ENCODE results near the gene PLEKHA6. TPM values are rescaled to one million over a fixed set of nuclear protein-coding genes. Genes with fewer than 3 reads are reported as not detected.

Gene PLEKHA6
- total RNA-seq, 2 experiments from 2014 or later, result not detected

DNA sequence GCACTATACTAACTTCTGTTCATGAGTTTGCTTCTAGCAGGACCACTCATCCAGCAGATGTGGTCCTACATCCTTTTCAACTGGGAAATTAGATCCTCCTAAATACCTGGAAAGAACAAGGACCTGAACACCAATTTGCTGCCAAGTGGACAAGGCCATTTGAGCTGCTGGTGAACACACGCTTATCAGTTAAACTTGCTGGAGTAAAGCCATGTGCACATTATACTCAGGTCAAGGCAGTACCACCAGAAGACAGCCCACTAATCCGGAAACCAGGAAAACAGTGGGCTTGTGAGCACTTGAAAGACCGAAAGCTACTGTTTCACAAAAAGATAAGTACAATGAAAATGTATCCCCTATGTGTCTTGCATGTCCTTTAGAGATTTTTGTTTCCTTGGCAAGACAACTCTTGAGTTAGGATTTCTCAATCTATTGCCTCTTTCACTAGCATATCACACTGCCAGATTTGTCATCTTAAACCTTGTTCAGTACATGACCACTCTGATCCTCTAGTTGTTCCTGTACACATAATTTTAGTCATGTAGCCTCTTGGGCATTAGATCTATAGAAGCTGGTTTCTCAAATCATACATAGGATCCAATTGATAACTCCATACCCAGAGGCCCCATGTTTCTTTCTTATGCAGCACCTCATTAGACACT lies 189.1 kb downstream of the PLEKHA6 start:
- H3K9me3 Mint-ChIP-seq, result peaks cover 35% of the 10 kb centered on the region
- ChIA-PET CTCF (interaction anchor here (1.2 kb wide), 1 partner anchor 193 kb away, joined by 4 read pairs; no protein-coding TSS in a partner anchor), POLR2A (no interaction called here)
- H3K36me3 Mint-ChIP-seq (ENCODE audit: low read depth), result peaks cover 1% of the 10 kb centered on the region
- no peak overlapping the region for H3K4me3 Mint-ChIP-seq
- no peaks in the 10 kb centered on the region for H3K4me1 Mint-ChIP-seq
- DNase-seq, result no peak
- no peak overlapping the region for H3K27ac Mint-ChIP-seq
- H3K27me3 Mint-ChIP-seq, result peaks cover 2% of the 10 kb centered on the region

DNA sequence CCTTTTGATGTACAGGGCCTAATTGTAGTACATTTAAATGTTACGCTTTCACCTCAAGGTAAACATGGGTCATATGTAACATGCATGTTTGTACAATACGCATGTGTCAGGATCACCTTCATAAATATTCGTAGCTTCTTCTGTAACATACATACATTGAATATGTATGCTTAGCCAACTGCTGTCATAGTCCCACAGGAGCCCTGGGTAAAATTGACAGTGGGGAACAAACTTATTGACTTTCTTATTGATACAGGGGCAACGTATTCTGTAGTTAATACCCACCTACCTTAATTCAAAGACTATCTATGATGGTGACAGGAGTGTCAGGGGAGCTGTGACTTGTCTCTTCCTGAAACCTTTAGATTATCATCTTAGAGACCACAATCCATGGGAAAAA lies 189.9 kb downstream of the PLEKHA6 start:
- Mint-ChIP-seq H3K4me1 (no peaks in the 10 kb centered on the region), H3K9me3 (peaks cover 35% of the 10 kb centered on the region), H3K27me3 (peaks cover 2% of the 10 kb centered on the region), H3K36me3 (ENCODE audit: low read depth) (peaks cover 1% of the 10 kb centered on the region), H3K27ac (no peak overlapping the region), H3K4me3 (no peak overlapping the region)
- ChIA-PET CTCF (interaction anchor here (0.8 to 1.5 kb wide), 4 partner anchors 20 to 229 kb away, joined by 3 read pairs; no protein-coding TSS in a partner anchor), POLR2A (no interaction called here)
- no peak for DNase-seq

Other genes starting within 250 kb of the PLEKHA6 start
- gene ETNK2, start 207.9 kb downstream of the PLEKHA6 start, total RNA-seq, result under 1 TPM in 1 of 2 experiments, not detected in 1; 0.25 TPM
- gene REN, start 193.6 kb downstream of the PLEKHA6 start, total RNA-seq, result not detected
- gene KISS1, start 163.4 kb downstream of the PLEKHA6 start, total RNA-seq, result not detected
- not detected for gene GOLT1A, start 145.9 kb downstream of the PLEKHA6 start, total RNA-seq
- gene PPP1R15B, start 51.9 kb upstream of the PLEKHA6 start, total RNA-seq, result 10 to 100 TPM; 62.5 to 70.6 TPM
- gene PIK3C2B, start 134.9 kb upstream of the PLEKHA6 start, total RNA-seq, result 10 to 100 TPM; 27.4 to 28.9 TPM
- gene MDM4, start 156.5 kb upstream of the PLEKHA6 start, total RNA-seq, result 10 to 100 TPM; 95.0 to 98.1 TPM

Measured in activated CD4-positive, alpha-beta T cell treated with anti-CD3 and anti-CD28 coated beads, Interleukin-2, amount 10 ng/mL, durations not matched to agents 7 days and 5 days (primary cell).